GM12801 (cell line): ENCODE measurements around the gene NOSTRIN.

Experiments
- CTCF ChIP-seq: IDR thresholded peaks from one replicate; pipeline ENCODE4 v1.5.1; 2011; ENCODE audit warnings: control low read depth; ENCODE audit not compliant: insufficient read length; ENCODE audit errors: extremely low read depth

NOSTRIN gene

GRCh38 chr2:168767258-168767657 lies 35.2 kb upstream of the NOSTRIN start:
- no peak for TF ChIP-seq CTCF

DNA sequence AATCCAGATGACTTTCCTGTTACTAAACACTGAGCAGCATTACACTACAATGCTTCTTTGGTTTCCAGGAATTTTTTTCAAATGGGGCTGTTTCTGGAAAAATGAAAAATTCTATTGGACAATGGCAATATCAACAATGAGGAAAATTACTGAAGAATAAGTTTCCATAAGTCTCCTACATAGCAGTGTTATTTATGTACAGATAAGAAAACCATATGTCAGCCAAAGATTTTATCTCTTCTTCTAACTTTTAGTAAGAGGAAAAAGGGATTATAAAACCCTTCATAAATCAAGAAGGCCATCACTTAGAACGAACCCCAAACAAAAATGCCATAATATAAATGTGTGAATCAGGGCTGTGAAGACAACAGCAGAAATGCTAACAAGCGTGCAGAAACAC lies 31.6 kb upstream of the NOSTRIN start:
- TF ChIP-seq CTCF: no peak

GRCh38 chr2:168772704-168773103 lies 29.7 kb upstream of the NOSTRIN start:
- TF ChIP-seq CTCF: no peak

- no peak for TF ChIP-seq CTCF
Observed at GRCh38 chr2:168773128-168773527, 29.3 kb upstream of the NOSTRIN start.

GRCh38 chr2:168773719-168774521 lies 28.5 kb upstream of the NOSTRIN start:
- TF ChIP-seq CTCF: no peak

DNA sequence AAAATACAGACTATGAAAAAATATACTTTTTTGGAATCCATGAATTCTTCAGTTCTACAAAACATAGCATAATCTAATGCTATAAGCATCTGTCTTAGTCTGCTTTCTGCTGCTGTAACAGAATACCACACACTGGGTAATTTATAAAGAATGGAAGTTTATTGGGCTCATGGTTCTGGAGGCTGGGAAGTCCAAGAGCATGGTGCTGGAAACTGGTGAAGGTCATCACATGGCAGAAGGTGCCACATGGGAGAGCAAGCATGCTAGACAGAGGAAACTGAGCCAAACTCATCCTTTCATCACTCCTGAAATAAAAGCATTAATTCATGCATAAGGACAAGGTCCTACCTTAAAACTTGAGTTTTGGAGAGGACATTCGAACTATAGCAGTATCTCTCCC lies 26.6 kb upstream of the NOSTRIN start:
- no peak for TF ChIP-seq CTCF

DNA sequence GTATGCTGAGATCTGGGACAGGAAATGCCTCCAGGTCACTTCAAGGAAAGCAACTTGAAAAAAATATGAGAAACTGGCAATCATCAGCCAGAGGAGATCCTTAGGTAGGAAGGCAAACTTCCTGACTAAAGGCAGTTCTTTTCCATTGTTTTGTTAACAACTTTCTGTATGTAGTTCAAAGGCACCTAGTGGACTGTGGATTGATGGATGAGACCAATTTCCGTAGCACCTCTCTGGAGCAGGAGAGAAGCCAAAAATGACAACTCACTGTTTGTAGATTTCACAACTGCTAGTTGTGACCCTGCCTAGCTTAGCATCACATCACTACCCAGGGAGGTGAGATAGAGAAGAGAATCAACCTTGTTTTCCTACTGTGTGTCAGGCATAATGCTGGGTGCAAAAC lies 21.8 kb upstream of the NOSTRIN start:
- no peak for TF ChIP-seq CTCF
